ENCODE measurements around the gene TTLL12. TPM values are rescaled to one million over a fixed set of nuclear protein-coding genes. Genes with fewer than 3 reads are reported as not detected.

Gene TTLL12
- polyA plus RNA-seq, 1 donor (not counting 4 experiments of a cell fraction or from before 2014, with no cell fraction given) = 22.1 TPM

GRCh38 chr22:43218786-43219185, 31.9 kb upstream of the TTLL12 start:
- Histone ChIP-seq H3K9me3 (ENCODE audit: control insufficient read depth, low read depth, low read length) (no peaks in the 10 kb centered on the region), H2AFZ (ENCODE audit: control insufficient read depth, low read length) (no peak overlapping the region), H3K27ac (ENCODE audit: control insufficient read depth, insufficient read depth, low read length) (no peak overlapping the region), H3K4me3 (ENCODE audit: control insufficient read depth in 2 of 3, extremely low read depth in 1 of 3, insufficient read depth in 2 of 3, low read depth in 1 of 3, low read length in 3 of 3) (no peak overlapping the region), H3K27me3 (ENCODE audit: control insufficient read depth, extremely low read depth, insufficient read depth, low read length) (peaks cover 13% of the 10 kb centered on the region), H3K79me2 (ENCODE audit: control insufficient read depth, insufficient read depth, low read length) (no peaks in the 10 kb centered on the region), H3K4me1 (ENCODE audit: control insufficient read depth, extremely low read depth, insufficient read depth, low read length) (no peaks in the 10 kb centered on the region), H3K4me2 (ENCODE audit: control insufficient read depth, extremely low read depth, insufficient read depth, low read depth, low read length) (no peak overlapping the region), H3K9ac (ENCODE audit: control insufficient read depth, extremely low read depth, insufficient read depth, low read length) (no peak overlapping the region), H3K36me3 (ENCODE audit: control insufficient read depth in 2 of 2, extremely low read depth in 1 of 2, insufficient read depth in 2 of 2, low read length in 2 of 2) (no peaks in the 10 kb centered on the region), H3K9me1 (ENCODE audit: control insufficient read depth, extremely low read depth, insufficient read depth, low read length) (no peaks in the 10 kb centered on the region), H4K20me1 (ENCODE audit: control insufficient read depth, extremely low read depth, insufficient read depth, low read length) (no peaks in the 10 kb centered on the region)
- no peak for FAIRE-seq
- no peak for DNase-seq (ENCODE audit: low read depth, low spot score)
- dilution Hi-C loops (cut with MboI; ENCODE audit: extremely low pct_ligation_motif_present, low sequenced_read_pairs) = no loop called here
- TF ChIP-seq EZH2 (IDR thresholded peaks at IDR 0.05; ENCODE audit: low read length) = no peak
- no peak for TF ChIP-seq CTCF (optimal IDR thresholded peaks at IDR 0.05 in 1 of 3, IDR thresholded peaks at IDR 0.05 in 1 of 3, conservative IDR thresholded peaks at IDR 0.05 in 1 of 3; ENCODE audit: extremely low read depth in 1 of 3, insufficient read depth in 2 of 3, low read length in 3 of 3)

GRCh38 chr22:43217285-43218030, 30.5 kb upstream of the TTLL12 start:
- FAIRE-seq (no peak), DNase-seq (ENCODE audit: low read depth, low spot score) (no peak)
- H3K27me3 ChIP-seq (ENCODE audit: control insufficient read depth, extremely low read depth, insufficient read depth, low read length) = peaks cover 11% of the 10 kb centered on the region
- H3K4me1 ChIP-seq (ENCODE audit: control insufficient read depth, extremely low read depth, insufficient read depth, low read length) = no peaks in the 10 kb centered on the region
- H3K27ac ChIP-seq (ENCODE audit: control insufficient read depth, insufficient read depth, low read length) = no peak overlapping the region
- no peaks in the 10 kb centered on the region for H3K79me2 ChIP-seq (ENCODE audit: control insufficient read depth, insufficient read depth, low read length)
- no peak overlapping the region for H3K4me2 ChIP-seq (ENCODE audit: control insufficient read depth, extremely low read depth, insufficient read depth, low read depth, low read length)
- dilution Hi-C loops (cut with MboI; ENCODE audit: extremely low pct_ligation_motif_present, low sequenced_read_pairs) = no loop called here
- H3K9ac ChIP-seq (ENCODE audit: control insufficient read depth, extremely low read depth, insufficient read depth, low read length) = no peak overlapping the region
- H3K9me3 ChIP-seq (ENCODE audit: control insufficient read depth, low read depth, low read length) = no peaks in the 10 kb centered on the region
- H2AFZ ChIP-seq (ENCODE audit: control insufficient read depth, low read length) = no peak overlapping the region
- H3K4me3 ChIP-seq (ENCODE audit: control insufficient read depth in 2 of 3, extremely low read depth in 1 of 3, insufficient read depth in 2 of 3, low read depth in 1 of 3, low read length in 3 of 3) = no peak overlapping the region
- H3K9me1 ChIP-seq (ENCODE audit: control insufficient read depth, extremely low read depth, insufficient read depth, low read length) = no peaks in the 10 kb centered on the region
- H4K20me1 ChIP-seq (ENCODE audit: control insufficient read depth, extremely low read depth, insufficient read depth, low read length) = no peaks in the 10 kb centered on the region
- no peak for TF ChIP-seq EZH2 (IDR thresholded peaks at IDR 0.05; ENCODE audit: low read length)
- no peak for TF ChIP-seq CTCF (optimal IDR thresholded peaks at IDR 0.05 in 1 of 3, IDR thresholded peaks at IDR 0.05 in 1 of 3, conservative IDR thresholded peaks at IDR 0.05 in 1 of 3; ENCODE audit: extremely low read depth in 1 of 3, insufficient read depth in 2 of 3, low read length in 3 of 3)
- no peaks in the 10 kb centered on the region for H3K36me3 ChIP-seq (ENCODE audit: control insufficient read depth in 2 of 2, extremely low read depth in 1 of 2, insufficient read depth in 2 of 2, low read length in 2 of 2)

Measured in keratinocyte (primary cell).